GM18502 (cell line): ENCODE data around the gene ACADVL.

Source experiments
- ATAC-seq: cut with Tn5 transposase; IDR thresholded peaks from one replicate; pipeline ENCODE4 v1.9.1; 2021; ENCODE audit warnings: mild to moderate bottlenecking; ENCODE audit not compliant: unreplicated experiment, poor library complexity

Gene ACADVL

GRCh38 chr17:7215652-7216180 lies 4.0 kb upstream of the ACADVL start:
- ATAC-seq, result no peak

DNA sequence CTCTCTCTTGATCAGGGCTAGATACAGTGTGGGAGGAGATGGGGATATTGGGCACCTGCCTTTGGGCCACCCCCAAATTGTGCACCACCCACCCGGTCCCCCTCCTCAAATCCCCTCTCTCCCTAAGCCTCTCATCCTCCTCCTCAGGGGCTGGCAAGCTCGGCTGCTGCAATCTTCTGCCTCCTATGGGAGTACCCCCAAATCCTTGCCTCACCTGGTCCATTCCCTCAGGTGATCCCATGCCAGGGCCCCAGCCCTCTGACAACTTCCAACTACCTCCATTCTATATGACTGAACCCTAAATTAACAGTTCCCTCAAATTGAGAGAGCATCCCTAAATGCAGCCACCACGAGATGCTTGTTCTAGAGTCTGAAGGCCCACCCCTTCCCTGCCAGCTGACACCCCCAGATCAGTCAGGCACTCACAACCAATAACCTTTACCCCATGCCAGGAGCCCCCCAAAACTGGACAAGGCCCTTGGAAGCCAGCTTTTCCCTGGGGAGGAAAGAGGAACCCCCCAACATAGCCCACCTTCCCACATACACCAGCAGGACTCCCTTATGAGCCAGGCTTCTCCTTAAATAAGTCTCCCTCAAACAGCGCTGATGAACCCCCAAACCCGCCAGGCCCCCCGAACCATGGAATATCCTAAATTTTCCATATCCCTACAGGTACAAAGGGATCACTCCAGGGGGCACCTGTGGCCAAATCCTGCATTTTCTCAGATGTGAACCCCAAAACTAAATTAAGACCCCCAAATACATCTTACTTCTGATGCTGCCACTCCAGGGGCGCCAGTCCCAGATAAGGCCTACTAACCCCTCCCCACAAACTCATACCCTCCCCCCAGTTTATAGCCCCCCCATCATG lies 3.3 kb upstream of the ACADVL start:
- no peak for ATAC-seq

- no peak for ATAC-seq
Observed at GRCh38 chr17:7217113-7217987, 2.4 kb upstream of the ACADVL start.

DNA sequence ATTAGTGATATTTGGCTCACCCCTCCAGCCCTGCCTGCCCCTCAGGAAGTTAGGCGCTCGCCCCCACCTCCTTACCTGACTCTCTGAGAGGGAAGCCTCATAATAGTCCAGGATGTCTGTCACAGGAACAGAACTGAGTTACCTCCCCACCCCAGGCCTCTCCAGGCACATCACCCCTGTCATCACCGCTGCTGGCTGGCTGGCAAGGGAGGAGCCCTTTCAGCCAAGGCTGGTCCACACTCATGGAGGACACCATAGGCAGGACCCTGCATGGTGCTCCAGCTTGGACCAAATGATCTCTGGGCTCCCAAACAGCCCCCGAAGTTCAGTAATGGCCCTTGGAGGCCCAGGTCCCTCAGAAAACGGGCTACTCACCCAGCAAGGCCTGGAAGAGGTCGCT lies 1.6 kb upstream of the ACADVL start:
- ATAC-seq, result no peak

GRCh38 chr17:7218758-7219157 lies 980 bp upstream of the ACADVL start:
- no peak for ATAC-seq

DNA sequence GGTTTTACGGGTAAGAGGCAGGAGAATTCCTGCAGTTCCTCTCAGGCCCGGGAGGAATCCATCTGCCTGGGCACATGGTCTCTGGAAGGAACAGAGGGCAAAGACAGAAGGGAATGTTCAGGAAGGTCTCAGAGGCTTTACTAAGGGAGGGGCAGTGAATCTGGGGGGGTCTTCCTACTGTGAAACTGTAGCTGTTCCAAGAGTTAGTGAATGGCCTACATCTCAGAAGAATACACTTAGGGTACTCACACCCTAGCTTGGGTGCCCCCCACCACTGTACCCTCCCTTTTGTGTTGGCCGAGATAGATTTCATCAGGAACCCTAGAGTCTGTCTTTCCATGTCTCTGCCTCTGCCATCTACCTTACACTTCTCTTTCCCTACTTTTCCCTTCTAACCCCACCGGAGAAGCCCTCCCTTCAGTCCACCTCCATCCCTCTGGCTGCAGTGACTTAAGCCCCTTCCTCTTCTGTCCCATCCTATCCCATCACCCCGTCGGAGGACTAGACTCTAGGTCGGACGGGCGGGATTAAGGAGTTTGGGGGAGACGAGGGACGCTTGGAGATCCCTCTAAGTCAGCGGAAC lies 418 bp upstream of the ACADVL start:
- ATAC-seq, result no peak

GRCh38 chr17:7220593-7221277 lies 997 bp downstream of the ACADVL start:
- no peak for ATAC-seq

GRCh38 chr17:7221278-7222092 lies 1.7 kb downstream of the ACADVL start:
- ATAC-seq, result no peak

- no peak for ATAC-seq
Observed at GRCh38 chr17:7222093-7222971, 2.6 kb downstream of the ACADVL start.

- ATAC-seq, result no peak
Observed at GRCh38 chr17:7222972-7223292, 3.2 kb downstream of the ACADVL start.

GRCh38 chr17:7223375-7223774 lies 3.6 kb downstream of the ACADVL start:
- no peak for ATAC-seq

- no peak for ATAC-seq
Observed at GRCh38 chr17:7224110-7224509, 4.4 kb downstream of the ACADVL start.

DNA sequence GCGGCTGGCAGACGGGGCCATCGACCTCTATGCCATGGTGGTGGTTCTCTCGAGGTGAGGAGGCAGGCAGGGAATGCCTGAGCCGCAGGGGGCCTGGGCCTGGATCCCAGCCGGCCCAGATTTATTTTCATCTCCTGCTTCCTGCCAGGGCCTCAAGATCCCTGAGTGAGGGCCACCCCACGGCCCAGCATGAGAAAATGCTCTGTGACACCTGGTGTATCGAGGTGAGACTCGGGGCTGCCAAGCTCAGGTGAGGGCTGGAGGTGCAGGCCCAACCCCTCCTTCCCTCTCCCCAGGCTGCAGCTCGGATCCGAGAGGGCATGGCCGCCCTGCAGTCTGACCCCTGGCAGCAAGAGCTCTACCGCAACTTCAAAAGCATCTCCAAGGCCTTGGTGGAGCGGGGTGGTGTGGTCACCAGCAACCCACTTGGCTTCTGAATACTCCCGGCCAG lies 4.9 kb downstream of the ACADVL start:
- ATAC-seq, result no peak

DNA sequence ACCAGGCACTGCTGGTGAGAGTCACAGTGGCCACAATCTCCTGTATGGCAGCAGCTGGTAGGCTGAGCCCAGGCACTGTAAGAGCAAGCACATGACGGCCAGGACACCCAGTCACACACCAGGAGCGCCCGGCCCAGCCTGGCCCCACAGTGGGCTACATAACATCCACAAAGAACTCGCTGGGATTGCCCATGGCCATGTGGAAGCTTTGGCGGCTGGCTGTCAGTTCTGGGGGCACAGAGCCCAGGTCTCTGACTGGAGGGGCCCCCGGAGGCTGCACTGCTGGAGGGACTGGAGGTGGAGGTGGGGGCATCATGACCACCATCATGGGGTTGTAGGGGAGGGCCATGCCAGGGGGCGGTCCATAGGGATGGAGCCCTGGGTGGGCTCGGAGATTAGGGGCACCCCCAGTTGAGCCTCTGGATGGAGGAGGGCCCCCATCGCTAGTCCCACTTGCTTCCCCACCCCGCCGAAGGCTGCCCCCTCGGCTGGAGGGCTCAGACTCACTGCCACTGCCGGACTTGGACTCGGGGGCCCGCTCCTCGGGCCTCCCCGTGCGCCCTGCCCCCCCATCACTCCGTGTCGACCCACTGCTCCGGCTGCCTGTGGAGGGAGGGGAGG lies 6.1 kb downstream of the ACADVL start:
- ATAC-seq, result no peak

DNA sequence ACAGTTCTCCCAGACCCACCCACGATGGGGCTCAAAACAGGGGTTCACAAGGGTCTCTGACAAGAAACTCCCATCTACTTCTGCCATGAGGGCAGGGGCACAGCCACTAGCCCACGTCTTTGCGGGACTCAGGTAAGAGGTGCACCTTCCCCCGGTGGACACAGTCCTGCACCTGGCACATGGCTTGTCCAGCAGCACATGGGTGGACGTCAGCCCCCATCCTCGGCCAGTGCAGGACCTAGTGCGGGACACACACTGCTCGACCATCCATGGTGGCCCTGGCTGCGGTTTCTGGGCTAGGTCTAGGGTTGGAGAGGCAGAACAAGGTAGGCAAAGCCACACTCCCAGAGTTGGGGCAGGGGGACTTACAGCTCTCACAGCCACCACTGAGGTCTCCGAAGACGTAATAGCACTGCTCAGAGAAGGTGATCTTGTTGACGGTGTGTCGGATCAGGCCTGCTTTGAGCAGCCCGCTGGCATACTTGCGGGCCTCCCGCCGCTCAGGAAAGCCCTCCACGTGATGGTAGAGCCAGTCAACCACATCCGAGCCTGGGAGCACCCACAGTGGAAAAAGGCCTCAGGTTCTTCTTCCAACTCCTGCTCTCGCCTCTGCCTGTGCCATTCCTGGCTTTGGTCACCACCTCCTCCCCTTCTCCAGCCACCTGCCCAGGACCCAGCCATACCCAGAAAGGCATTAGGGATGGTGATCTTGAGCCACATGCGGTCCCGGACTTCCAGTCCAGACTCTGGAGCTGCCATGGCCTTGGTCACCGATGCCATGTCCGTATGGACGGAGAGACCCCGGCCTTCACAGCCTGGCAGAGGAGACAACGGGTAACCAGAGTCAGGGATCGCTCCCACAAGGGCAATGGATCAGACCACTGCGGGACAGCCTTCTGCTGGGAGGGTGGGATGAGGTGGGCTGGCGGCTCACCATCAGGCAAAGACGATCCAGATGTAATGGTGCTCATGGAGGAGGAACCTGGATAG lies 7.3 kb downstream of the ACADVL start:
- no peak for ATAC-seq

GRCh38 chr17:7228920-7229319 lies 9.2 kb downstream of the ACADVL start:
- no peak for ATAC-seq

GRCh38 chr17:7229504-7229903 lies 9.8 kb downstream of the ACADVL start:
- ATAC-seq, result no peak
